ENCODE measurements around the gene NAGS. TPM values are rescaled to one million over a fixed set of nuclear protein-coding genes. Genes with fewer than 3 reads are reported as not detected.
"Not testable (repeated sequence)": the region's sequence is repeated elsewhere in the genome, so short reads cannot be mapped to it uniquely, and the experiment has no call there.

Gene NAGS
- total and polyA plus RNA-seq, 2 donors from 2014 or later = 3.5 to 8.7 TPM

DNA sequence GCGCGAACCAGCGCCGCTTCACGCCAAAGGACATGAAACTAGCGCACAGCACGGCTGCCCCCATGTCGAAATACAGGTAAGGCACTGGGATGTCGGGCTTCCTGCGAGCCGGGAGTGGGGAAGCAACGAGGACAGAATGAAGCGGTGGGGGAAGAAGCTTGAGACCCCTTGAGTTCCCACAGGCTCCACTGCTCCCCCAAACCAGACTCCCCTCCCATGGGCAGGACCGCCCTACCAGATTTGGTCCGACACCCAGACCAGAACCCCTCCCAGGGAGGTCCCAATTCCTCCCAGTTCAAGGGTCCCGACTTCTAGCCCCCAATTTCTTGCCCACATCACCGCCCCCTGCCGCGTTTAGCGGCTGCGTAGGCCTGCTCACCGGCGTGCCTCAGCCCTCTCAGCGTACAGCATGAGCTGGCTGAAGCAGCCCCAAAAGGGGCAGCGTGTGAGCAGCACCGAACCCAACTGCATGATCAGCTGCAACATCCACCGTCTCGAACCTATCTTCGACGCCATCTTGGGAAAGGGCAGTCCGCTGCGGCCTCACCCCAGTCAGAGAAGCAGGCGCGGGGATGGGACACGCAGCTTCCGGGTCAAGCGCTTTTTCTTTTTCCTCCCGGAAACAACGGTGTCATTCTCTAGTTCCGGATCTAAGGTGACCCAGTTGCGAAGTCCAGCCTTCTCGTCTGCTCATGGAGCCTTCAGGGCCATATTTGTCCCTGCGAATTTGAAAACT lies 10.2 kb downstream of the NAGS start, which contains the start of gene TMEM101:
TSS of gene TMEM101 (minus strand) at position 527 of the 736 bp plus-strand sequence. CDS start at position 516, 11 bp downstream.
- Histone ChIP-seq H3K27me3 (ENCODE audit: control insufficient read depth, insufficient read depth, low read length) (no peaks in the 10 kb centered on the region), H3K9ac (ENCODE audit: low read length in 3 of 3) (peak within 1 kb of the TSS; percentile 73 to 88 (median 86)), H3K9me3 (ENCODE audit: control insufficient read depth in 2 of 3, insufficient read depth in 1 of 3, low read length in 3 of 3) (no peaks in the 10 kb centered on the region), H3K27ac (ENCODE audit: low read depth in 2 of 2, low read length in 2 of 2) (peak within 1 kb of the TSS in 1 of 2 donors; percentile 69), H3K4me3 (ENCODE audit: low read length in 3 of 3) (peak within 1 kb of the TSS; percentile 81 to 97 (median 94)), H3K4me1 (ENCODE audit: control insufficient read depth in 2 of 3, insufficient read depth in 2 of 3, low read depth in 1 of 3, low read length in 3 of 3) (peaks cover 0 to 12% (median 0%) of the 10 kb centered on the region in 3 donors), H3K36me3 (ENCODE audit: control insufficient read depth in 2 of 3, insufficient read depth in 3 of 3, low read length in 3 of 3) (peaks cover 0 to 3% (median 0%) of the 10 kb centered on the region in 3 donors)
- peak; percentile 91 to 97 (median 95) for DNase-seq
- intact Hi-C loops (cut with DNase I) = no loop called here
- TF ChIP-seq, protein P1, sequence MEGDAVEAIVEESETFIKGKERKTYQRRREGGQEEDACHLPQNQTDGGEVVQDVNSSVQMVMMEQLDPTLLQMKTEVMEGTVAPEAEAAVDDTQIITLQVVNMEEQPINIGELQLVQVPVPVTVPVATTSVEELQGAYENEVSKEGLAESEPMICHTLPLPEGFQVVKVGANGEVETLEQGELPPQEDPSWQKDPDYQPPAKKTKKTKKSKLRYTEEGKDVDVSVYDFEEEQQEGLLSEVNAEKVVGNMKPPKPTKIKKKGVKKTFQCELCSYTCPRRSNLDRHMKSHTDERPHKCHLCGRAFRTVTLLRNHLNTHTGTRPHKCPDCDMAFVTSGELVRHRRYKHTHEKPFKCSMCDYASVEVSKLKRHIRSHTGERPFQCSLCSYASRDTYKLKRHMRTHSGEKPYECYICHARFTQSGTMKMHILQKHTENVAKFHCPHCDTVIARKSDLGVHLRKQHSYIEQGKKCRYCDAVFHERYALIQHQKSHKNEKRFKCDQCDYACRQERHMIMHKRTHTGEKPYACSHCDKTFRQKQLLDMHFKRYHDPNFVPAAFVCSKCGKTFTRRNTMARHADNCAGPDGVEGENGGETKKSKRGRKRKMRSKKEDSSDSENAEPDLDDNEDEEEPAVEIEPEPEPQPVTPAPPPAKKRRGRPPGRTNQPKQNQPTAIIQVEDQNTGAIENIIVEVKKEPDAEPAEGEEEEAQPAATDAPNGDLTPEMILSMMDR (IDR thresholded peaks at IDR 0.05; ENCODE audit: borderline replicate concordance, extremely low read depth, insufficient read depth) = peak; percentile 15
- no peak for FAIRE-seq

DNA sequence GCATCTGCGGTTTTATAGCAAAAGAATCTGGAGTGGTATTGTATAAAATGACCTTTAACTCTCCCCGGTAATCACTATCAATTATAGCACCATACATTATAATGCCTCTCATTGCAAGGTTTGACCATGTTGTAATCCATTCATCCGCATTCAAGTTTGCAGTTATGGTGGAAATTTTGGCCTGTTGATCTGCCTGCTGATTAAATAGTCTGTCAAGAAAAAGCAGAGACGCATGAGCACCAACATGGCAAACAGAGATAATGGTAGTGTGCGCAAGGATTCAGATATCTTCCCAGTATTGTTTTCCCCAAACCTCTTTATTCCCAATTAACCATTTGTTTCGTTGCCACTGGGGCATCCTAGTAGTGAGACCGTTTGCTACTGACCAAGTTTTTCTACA lies 16.8 kb downstream of the NAGS start:
- Histone ChIP-seq H3K4me3 (ENCODE audit: low read length in 3 of 3) (peak overlapping the region in 2 of 3 donors; percentile 42 to 67), H3K4me1 (ENCODE audit: control insufficient read depth in 2 of 3, insufficient read depth in 2 of 3, low read depth in 1 of 3, low read length in 3 of 3) (peaks cover 2 to 26% (median 25%) of the 10 kb centered on the region in 3 donors)
- FAIRE-seq; intact Hi-C loops (cut with DNase I); DNase-seq; H3K9ac ChIP-seq (ENCODE audit: low read length in 3 of 3); H3K27ac ChIP-seq (ENCODE audit: low read depth in 2 of 2, low read length in 2 of 2); H3K36me3 ChIP-seq (ENCODE audit: control insufficient read depth in 2 of 3, insufficient read depth in 3 of 3, low read length in 3 of 3); H3K9me3 ChIP-seq (ENCODE audit: control insufficient read depth in 2 of 3, insufficient read depth in 1 of 3, low read length in 3 of 3); H3K27me3 ChIP-seq (ENCODE audit: control insufficient read depth, insufficient read depth, low read length): not testable (repeated sequence)

DNA sequence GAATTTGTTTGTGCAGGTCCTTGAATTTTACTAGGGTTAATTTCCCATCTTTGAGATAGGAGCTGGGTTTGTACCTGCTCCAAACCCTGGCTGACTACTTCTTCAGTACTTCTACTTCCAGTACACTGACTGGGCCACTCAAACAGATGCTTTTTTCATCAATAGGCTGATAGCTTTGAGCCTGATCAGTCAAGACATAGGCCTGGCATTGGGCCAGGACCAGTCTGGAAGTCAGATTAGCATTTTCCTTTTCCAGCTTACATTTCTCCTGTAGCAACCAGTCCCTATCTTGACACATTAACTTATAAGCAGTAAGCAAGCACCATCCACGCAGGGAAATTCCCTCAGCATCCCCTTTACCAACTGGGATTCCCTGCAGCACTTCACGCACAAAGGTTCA lies 17.8 kb downstream of the NAGS start:
- intact Hi-C loops (cut with DNase I) = no loop called here
- no peaks in the 10 kb centered on the region for H3K9me3 ChIP-seq (ENCODE audit: control insufficient read depth in 2 of 3, insufficient read depth in 1 of 3, low read length in 3 of 3)
- peak overlapping the region in 2 of 3 donors; percentile 42 to 67 for H3K4me3 ChIP-seq (ENCODE audit: low read length in 3 of 3)
- H3K9ac ChIP-seq (ENCODE audit: low read length in 3 of 3) = peak overlapping the region in 2 of 3 donors; percentile 38 to 48
- TF ChIP-seq, protein P1 (IDR thresholded peaks at IDR 0.05; ENCODE audit: borderline replicate concordance, extremely low read depth, insufficient read depth) = no peak
- DNase-seq (no peak), FAIRE-seq (no peak)
- peaks cover 0 to 5% (median 0%) of the 10 kb centered on the region in 3 donors for H3K36me3 ChIP-seq (ENCODE audit: control insufficient read depth in 2 of 3, insufficient read depth in 3 of 3, low read length in 3 of 3)
- H3K4me1 ChIP-seq (ENCODE audit: control insufficient read depth in 2 of 3, insufficient read depth in 2 of 3, low read depth in 1 of 3, low read length in 3 of 3) = peaks cover 2 to 26% (median 25%) of the 10 kb centered on the region in 3 donors
- peak overlapping the region; percentile 28 to 77 for H3K27ac ChIP-seq (ENCODE audit: low read depth in 2 of 2, low read length in 2 of 2)
- H3K27me3 ChIP-seq (ENCODE audit: control insufficient read depth, insufficient read depth, low read length) = no peaks in the 10 kb centered on the region

DNA sequence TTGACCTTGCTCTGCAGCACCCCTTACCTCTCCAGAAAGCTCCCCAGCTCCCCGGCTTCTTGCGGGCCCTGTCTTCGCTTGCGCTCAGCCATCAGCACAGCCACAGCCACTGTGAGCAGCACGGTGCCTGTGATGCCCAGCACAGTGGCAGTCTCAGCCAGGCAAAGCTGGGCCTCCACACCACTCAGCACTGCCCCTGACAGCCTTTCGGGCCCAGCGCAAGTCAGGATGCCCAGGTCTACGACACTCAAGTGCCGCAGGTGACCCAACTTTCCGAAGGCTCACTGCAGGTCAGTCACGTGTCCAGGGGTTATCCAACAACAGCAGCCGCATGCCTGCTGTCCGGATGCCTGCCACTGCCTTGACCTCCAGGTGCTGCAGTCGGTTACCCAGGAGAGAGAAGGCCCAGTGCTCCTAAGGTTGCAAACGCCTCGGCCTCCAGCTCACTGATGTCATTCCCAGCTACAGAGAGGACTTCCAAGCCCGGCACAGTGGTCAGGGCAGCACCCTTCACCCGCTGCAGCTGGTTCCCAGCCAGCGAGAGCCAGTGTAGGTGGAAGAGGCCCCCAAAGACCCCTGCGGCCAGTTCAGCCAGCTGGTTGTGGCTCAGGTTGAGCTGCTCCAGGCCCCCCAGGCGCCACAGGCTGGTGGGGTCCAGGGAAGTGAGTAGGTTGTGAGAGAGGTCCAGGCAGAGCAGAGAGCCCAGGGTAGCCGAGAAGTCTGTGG lies 19.3 kb downstream of the NAGS start:
- Histone ChIP-seq H3K4me3 (ENCODE audit: low read length in 3 of 3) (peak overlapping the region in 1 of 3 donors; percentile 42), H3K4me1 (ENCODE audit: control insufficient read depth in 2 of 3, insufficient read depth in 2 of 3, low read depth in 1 of 3, low read length in 3 of 3) (peaks cover 2 to 26% (median 25%) of the 10 kb centered on the region in 3 donors), H3K27me3 (ENCODE audit: control insufficient read depth, insufficient read depth, low read length) (no peaks in the 10 kb centered on the region), H3K36me3 (ENCODE audit: control insufficient read depth in 2 of 3, insufficient read depth in 3 of 3, low read length in 3 of 3) (peaks cover 0 to 5% (median 0%) of the 10 kb centered on the region in 3 donors), H3K9ac (ENCODE audit: low read length in 3 of 3) (peak overlapping the region in 1 of 3 donors; percentile 38), H3K9me3 (ENCODE audit: control insufficient read depth in 2 of 3, insufficient read depth in 1 of 3, low read length in 3 of 3) (no peaks in the 10 kb centered on the region), H3K27ac (ENCODE audit: low read depth in 2 of 2, low read length in 2 of 2) (peak overlapping the region; percentile 79 to 87)
- intact Hi-C loops (cut with DNase I) = no loop called here
- TF ChIP-seq, protein P1 (IDR thresholded peaks at IDR 0.05; ENCODE audit: borderline replicate concordance, extremely low read depth, insufficient read depth) = no peak
- no peak for FAIRE-seq
- no peak for DNase-seq

Data from kidney (tissue), 14 donors.